Measurements from ENCODE around the gene KDM4B. TPM values are rescaled to one million over a fixed set of nuclear protein-coding genes. Genes with fewer than 3 reads are reported as not detected.

The KDM4B gene
- total and polyA plus RNA-seq, 2 donors from 2014 or later = 6.6 to 35.7 TPM

DNA sequence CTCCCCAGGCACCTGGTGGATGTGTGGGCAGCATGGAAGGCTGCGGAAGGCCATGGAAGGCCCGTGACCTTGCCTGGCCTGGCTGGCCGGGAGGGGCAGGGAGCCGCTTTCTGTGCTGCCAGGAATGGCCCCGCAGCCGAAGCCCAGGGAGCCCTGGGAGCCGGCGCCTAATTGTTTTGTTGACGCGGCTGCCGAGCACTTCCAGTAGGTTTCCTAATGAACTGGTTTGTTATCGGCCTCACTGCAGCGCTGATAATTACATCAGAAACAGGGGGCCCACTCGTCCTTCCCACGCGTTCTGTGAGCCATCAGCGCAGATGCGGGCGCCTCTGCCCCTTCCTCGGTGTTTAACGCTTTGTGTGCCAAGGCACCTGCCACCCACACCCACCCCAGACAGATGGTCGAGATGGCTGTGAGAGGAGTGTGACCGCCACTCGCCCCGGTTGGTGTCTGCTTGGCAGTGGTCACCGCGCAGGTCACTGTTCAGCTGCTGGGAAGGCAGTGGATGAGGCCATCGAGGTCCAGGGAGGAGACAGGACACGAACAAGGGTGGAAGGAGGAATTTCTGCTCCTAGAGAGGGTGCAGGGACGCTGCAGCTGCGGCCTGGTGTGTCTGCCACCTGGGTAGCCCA is 124.5 kb downstream of the KDM4B start:
- no peak overlapping the region for H3K4me3 ChIP-seq (ENCODE audit: low read length in 3 of 3)
- H3K9ac ChIP-seq (ENCODE audit: low read length in 3 of 3) = no peak overlapping the region
- H3K9me3 ChIP-seq (ENCODE audit: control insufficient read depth in 2 of 3, insufficient read depth in 1 of 3, low read length in 3 of 3) = no peaks in the 10 kb centered on the region
- H3K4me1 ChIP-seq (ENCODE audit: control insufficient read depth in 2 of 3, insufficient read depth in 2 of 3, low read depth in 1 of 3, low read length in 3 of 3) = peaks cover 0 to 23% (median 15%) of the 10 kb centered on the region in 3 donors
- intact Hi-C loops (cut with DNase I) = no loop called here
- FAIRE-seq = no peak
- no peaks in the 10 kb centered on the region for H3K36me3 ChIP-seq (ENCODE audit: control insufficient read depth in 2 of 3, insufficient read depth in 3 of 3, low read length in 3 of 3)
- DNase-seq = peak in 1 of 5 donors; percentile 38
- no peaks in the 10 kb centered on the region for H3K27me3 ChIP-seq (ENCODE audit: control insufficient read depth, insufficient read depth, low read length)
- H3K27ac ChIP-seq (ENCODE audit: low read depth in 2 of 2, low read length in 2 of 2) = peak overlapping the region in 1 of 2 donors; percentile 5
- TF ChIP-seq CTCF (IDR thresholded peaks at IDR 0.05; ENCODE audit: borderline replicate concordance, extremely low read depth, insufficient read depth) = no peak

DNA sequence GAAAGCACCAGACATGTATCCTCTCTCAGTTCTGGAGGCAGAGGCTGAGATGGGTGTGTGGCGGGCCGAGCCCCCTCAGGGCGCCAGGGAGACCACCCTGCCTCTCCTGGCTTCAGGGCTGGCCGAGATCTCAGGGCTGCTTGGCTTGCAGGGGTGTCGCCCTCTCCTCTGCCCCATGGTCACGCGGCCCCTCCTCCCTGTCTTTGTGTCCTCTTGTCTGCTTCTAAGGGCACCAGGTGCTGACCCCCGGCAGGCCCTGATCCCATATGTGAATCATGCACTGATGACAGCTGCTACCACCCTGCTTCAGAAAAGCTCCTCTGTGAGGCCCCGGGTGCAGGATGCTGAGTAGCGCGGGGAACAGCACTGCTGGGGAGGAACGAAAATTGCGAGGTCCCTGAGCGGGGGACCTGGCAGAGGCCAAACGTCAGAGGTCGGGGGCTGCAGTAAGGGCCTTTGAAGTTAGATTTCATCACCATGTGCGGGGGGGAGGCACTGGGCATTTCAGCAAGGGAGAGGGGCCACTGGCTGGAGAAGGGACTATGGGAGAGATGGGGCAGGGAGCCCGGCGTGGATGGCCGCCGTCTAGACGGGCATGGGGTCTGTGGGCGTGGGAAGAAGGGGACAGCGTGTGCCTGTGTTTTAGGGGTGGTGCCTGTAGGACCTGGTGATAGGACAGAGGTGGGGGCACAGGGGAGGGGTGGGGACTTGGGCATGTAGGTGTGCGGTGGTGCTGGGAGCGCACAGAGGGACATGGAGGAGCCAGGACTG is 125.2 kb downstream of the KDM4B start:
- no peak for FAIRE-seq
- Histone ChIP-seq H3K36me3 (ENCODE audit: control insufficient read depth in 2 of 3, insufficient read depth in 3 of 3, low read length in 3 of 3) (peaks cover 0 to 2% (median 0%) of the 10 kb centered on the region in 3 donors), H3K4me1 (ENCODE audit: control insufficient read depth in 2 of 3, insufficient read depth in 2 of 3, low read depth in 1 of 3, low read length in 3 of 3) (peaks cover 0 to 23% (median 15%) of the 10 kb centered on the region in 3 donors), H3K27me3 (ENCODE audit: control insufficient read depth, insufficient read depth, low read length) (no peaks in the 10 kb centered on the region), H3K9ac (ENCODE audit: low read length in 3 of 3) (no peak overlapping the region), H3K27ac (ENCODE audit: low read depth in 2 of 2, low read length in 2 of 2) (no peak overlapping the region), H3K9me3 (ENCODE audit: control insufficient read depth in 2 of 3, insufficient read depth in 1 of 3, low read length in 3 of 3) (peaks cover 0 to under 1% (median 0%) of the 10 kb centered on the region in 3 donors), H3K4me3 (ENCODE audit: low read length in 3 of 3) (no peak overlapping the region)
- TF ChIP-seq CTCF (IDR thresholded peaks at IDR 0.05; ENCODE audit: borderline replicate concordance, extremely low read depth, insufficient read depth) = no peak
- DNase-seq = no peak
- intact Hi-C loops (cut with DNase I) = no loop called here

DNA sequence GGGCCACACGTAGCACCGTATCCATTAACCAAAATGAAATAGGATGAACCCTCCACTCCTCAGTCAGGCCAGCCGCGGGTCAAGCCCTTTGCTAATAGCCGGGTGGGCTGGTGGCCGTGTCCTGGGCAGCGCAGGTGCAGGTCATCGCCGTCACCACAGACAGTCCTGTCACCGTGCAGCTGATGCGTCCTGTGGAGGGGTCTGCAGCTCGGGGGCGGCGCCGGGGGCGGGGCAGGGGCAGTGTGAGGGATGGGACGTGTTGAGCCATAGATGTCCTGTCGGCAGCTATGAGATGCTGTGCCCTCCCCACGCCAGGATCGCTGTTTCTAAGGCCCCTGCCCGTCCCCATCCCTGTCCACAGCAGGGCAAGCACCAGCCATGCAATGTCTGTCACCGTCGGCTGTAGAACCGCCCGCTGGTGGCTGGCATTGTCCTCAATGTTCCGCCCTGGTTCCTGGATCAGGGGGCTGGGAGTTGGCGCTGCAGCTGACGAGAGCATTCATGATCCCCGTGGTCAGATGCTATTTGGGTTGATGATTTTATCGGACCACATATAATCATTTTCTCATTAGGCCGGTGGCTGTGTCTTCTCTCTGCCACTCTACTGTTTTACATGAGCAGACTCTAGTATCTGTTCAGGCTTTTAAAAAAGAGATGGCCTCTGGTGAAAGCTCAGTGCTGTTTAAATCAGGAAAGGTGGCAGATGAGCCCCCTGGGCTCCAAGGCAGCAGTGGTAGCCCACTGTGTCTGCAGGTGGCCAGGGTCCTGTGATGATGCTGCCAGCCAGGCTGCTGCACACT is 126.1 kb downstream of the KDM4B start:
- intact Hi-C loops (cut with DNase I) = no loop called here
- no peak overlapping the region for H3K27ac ChIP-seq (ENCODE audit: low read depth in 2 of 2, low read length in 2 of 2)

More for the DNA sequence above, 126.1 kb downstream of the KDM4B start:
- H3K9ac ChIP-seq (ENCODE audit: low read length in 3 of 3) = no peak overlapping the region
- no peak overlapping the region for H3K4me3 ChIP-seq (ENCODE audit: low read length in 3 of 3)
- H3K9me3 ChIP-seq (ENCODE audit: control insufficient read depth in 2 of 3, insufficient read depth in 1 of 3, low read length in 3 of 3) = peaks cover 0 to 9% (median 3%) of the 10 kb centered on the region in 3 donors
- no peak for TF ChIP-seq CTCF (IDR thresholded peaks at IDR 0.05; ENCODE audit: borderline replicate concordance, extremely low read depth, insufficient read depth)
- peaks cover 0 to 2% (median 2%) of the 10 kb centered on the region in 3 donors for H3K36me3 ChIP-seq (ENCODE audit: control insufficient read depth in 2 of 3, insufficient read depth in 3 of 3, low read length in 3 of 3)
- FAIRE-seq = no peak
- no peaks in the 10 kb centered on the region for H3K27me3 ChIP-seq (ENCODE audit: control insufficient read depth, insufficient read depth, low read length)
- no peak for DNase-seq
- peaks cover 0 to 20% (median 15%) of the 10 kb centered on the region in 3 donors for H3K4me1 ChIP-seq (ENCODE audit: control insufficient read depth in 2 of 3, insufficient read depth in 2 of 3, low read depth in 1 of 3, low read length in 3 of 3)
